T-helper 1 cell treated with Interleukin-12 subunit alpha and Interleukin-12 subunit beta and Interleukin-4 antibody, amounts not matched to agents 30 μg/mL and 1 μg/mL, for 36 hours (primary cell): ENCODE results near the gene COPRS.
"Not testable (repeated sequence)": the region's sequence is repeated elsewhere in the genome, so short reads cannot be mapped to it uniquely, and the experiment has no call there.

Source experiments
- H3K27ac Mint-ChIP-seq: one replicate; pipeline ENCODE4 v1.8.0; 2021; ENCODE audit warnings: mild to moderate bottlenecking, mixed read lengths
- H3K27me3 Mint-ChIP-seq: one replicate; pipeline ENCODE4 v1.8.0; 2021; ENCODE audit warnings: low read depth, mixed read lengths
- H3K36me3 Mint-ChIP-seq: one replicate; pipeline ENCODE4 v1.8.0; 2021; ENCODE audit warnings: low read depth, mixed read lengths
- H3K4me1 Mint-ChIP-seq: one replicate; pipeline ENCODE4 v1.8.0; 2021; ENCODE audit warnings: low read depth, mixed read lengths
- H3K4me3 Mint-ChIP-seq: one replicate; pipeline ENCODE4 v1.8.0; 2021; ENCODE audit warnings: mild to moderate bottlenecking, moderate library complexity, mixed read lengths
- H3K9me3 Mint-ChIP-seq: one replicate; pipeline ENCODE4 v1.8.0; 2021; ENCODE audit warnings: mixed read lengths

The COPRS gene

DNA sequence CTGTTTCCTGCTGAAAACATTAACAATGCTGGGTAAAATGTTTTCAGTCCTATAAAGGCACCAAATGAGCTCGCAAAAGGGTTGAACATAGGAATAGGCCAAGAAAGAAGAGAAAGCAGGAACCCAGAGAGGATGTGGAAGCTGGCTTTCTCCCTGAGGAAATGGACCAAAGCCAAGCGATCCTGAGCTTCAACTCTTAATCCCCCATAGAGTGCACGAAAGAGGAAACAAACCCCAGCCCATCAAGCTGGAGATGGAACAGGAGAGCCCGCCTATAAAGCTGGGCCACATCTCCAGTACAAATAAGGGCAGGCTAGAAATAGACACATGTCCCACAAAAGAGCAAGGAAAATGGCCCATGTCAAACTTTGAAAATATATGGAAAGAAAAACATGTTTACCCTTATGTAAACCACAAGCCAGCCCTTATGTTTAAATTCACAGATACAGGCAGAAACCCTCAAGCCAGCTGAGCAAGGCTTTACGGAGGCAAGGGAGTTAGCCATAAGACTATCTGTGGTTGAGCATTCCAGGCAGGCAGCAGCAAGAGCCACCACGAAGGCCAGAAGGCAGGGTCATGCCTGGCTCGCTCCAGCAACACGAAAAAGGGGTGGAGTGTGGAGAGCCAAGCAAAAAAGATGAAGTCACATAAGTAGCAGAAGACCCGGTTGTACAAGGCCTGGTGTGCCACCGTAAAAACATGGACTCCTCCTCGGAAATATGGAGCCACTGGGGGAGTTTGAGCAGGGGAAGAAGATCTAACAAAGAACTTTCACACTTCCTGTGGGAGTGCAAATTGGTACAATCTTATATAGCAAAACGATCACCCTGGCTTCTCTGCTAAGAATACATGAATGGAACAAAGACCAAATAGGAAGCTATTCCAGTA is 27.8 kb downstream of the COPRS start:
- Mint-ChIP-seq H3K9me3 (no peaks in the 10 kb centered on the region), H3K4me1 (peaks cover 4% of the 10 kb centered on the region), H3K36me3 (no peaks in the 10 kb centered on the region), H3K27ac (no peak overlapping the region), H3K4me3 (no peak overlapping the region), H3K27me3 (peaks cover 8% of the 10 kb centered on the region)

DNA sequence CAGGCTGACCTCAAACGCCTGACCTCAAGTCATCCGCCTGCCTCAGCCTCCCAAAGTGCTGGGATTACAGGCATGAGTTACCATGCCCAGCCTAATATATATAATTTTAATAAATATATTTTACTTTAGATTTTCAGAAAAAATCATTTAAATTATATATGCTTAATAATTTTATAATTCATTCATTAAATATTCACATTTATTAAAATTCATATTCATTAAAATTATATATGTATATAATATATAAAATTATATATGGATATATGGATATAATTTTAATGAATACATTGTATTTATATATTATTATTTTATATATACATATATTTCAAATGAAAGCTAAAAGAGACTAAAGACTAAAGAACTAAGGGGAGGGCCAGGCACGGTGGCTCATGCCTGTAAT is 29.4 kb downstream of the COPRS start:
- peaks cover 4% of the 10 kb centered on the region for H3K4me1 Mint-ChIP-seq
- no peaks in the 10 kb centered on the region for H3K9me3 Mint-ChIP-seq
- peaks cover 8% of the 10 kb centered on the region for H3K27me3 Mint-ChIP-seq
- H3K36me3 Mint-ChIP-seq, result no peaks in the 10 kb centered on the region
- no peak overlapping the region for H3K4me3 Mint-ChIP-seq
- no peak overlapping the region for H3K27ac Mint-ChIP-seq

DNA sequence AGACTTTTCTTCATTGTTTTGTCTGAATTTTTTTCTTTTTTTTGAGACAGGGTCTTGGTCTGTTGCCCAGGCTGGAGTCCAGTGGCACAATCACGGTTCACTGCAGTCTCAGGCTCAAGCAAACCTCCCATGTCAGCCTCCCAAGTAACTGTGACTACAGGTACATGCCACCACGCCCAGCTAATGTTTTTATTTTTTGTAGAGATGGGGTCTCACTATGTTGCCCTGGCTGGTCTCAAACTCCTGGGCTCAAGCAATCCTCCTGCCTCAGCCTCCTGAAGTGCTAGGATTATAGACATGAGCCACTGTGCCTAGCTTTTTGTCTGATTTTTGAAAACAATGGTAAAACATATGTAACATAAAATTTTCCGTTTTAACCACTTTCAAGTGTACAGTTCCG is 30.1 kb downstream of the COPRS start:
- not testable (repeated sequence) for H3K36me3 Mint-ChIP-seq, H3K4me3 Mint-ChIP-seq

DNA sequence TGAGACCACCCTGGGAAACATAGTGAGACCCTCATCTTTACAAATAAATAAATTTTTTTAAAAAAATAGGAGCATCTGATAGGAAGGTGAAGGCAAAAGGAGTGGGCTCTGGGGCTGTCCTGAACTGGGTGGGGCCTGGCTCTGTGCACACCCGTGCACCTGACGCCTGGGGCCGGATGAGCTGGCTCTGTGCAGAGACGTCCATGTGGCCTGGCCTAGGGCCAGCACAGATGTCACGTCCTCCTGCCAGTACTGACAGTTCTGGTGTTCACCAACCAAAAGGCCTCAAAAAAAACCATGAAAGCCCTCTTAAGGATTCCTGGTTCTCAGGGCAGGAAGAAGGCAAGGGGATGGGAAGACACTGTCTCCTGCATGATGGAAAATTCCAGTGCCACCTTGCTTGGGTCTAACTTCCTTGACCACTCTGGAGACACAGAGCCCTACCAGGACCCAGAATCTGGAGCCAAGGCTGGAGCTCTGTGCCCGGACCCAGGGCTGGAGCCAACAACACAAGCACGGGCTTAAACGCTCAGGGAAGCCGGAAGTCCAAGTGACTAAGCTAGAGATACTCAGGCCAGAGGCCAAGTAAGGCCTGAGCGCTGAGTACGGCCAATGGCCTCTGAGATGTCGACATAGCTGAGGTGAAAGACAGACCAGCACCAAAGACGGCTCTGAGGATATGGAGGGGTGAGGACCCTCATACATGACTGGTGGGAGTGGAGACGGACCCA is 32.9 kb downstream of the COPRS start:
- no peaks in the 10 kb centered on the region for H3K9me3 Mint-ChIP-seq
- peaks cover 4% of the 10 kb centered on the region for H3K27me3 Mint-ChIP-seq
- no peak overlapping the region for H3K4me3 Mint-ChIP-seq
- no peak overlapping the region for H3K27ac Mint-ChIP-seq
- no peaks in the 10 kb centered on the region for H3K4me1 Mint-ChIP-seq
- H3K36me3 Mint-ChIP-seq, result no peaks in the 10 kb centered on the region

More for the DNA sequence above, 30.1 kb downstream of the COPRS start:
- not testable (repeated sequence) for H3K9me3 Mint-ChIP-seq, H3K4me1 Mint-ChIP-seq, H3K27ac Mint-ChIP-seq, H3K27me3 Mint-ChIP-seq

DNA sequence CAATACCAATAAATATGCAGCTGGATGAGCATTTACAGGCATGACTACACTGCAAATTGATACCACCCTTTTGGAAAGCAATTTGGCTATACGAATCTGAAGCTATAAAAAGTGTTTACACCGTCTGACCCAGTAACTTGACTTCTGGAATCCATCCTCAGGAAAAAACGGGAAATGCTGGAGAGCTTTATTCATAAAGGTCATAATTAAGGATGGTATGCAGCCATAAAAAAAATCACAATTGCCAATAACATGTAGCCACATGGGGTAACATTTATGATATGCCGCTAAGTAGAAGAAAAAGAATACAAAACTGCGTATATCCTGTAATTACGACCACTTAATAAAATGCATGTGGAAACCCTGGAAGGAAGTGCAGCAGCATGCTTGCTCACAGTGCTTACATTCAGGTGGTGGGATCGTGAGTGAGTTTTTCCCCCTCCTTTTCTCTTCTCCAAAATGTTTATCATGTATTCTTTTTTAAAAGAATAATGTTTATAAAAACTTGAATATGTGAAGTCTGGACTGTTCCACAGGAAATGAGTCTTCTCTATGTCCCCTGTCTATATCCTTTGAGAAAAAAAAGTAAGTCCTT is 34.2 kb downstream of the COPRS start:
- no peak overlapping the region for H3K4me3 Mint-ChIP-seq
- no peak overlapping the region for H3K27ac Mint-ChIP-seq

DNA sequence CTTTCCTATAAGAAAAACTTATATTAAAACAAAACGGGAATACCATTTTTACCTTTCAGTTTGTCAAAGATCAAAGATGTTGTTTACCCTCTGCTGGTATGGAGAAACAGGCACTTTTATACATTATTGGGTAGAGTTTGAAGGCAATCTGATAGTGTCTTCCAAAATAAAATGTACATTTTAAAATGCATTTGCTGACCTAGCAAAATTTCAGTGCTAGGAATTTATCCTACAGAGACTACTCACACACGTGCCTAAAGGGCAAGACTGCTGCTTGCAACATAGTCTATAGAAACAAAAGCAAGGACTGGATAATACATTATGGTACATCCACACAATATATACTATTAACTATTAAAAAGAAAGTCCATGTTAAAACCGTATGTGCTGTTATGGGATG is 36.0 kb downstream of the COPRS start:
- no peak overlapping the region for H3K4me3 Mint-ChIP-seq
- no peaks in the 10 kb centered on the region for H3K36me3 Mint-ChIP-seq
- H3K27ac Mint-ChIP-seq, result no peak overlapping the region
- no peaks in the 10 kb centered on the region for H3K9me3 Mint-ChIP-seq
- peaks cover 4% of the 10 kb centered on the region for H3K27me3 Mint-ChIP-seq
- no peaks in the 10 kb centered on the region for H3K4me1 Mint-ChIP-seq

More for the DNA sequence above, 34.2 kb downstream of the COPRS start:
- peaks cover 4% of the 10 kb centered on the region for H3K27me3 Mint-ChIP-seq
- H3K9me3 Mint-ChIP-seq, result no peaks in the 10 kb centered on the region
- no peaks in the 10 kb centered on the region for H3K36me3 Mint-ChIP-seq
- H3K4me1 Mint-ChIP-seq, result no peaks in the 10 kb centered on the region

DNA sequence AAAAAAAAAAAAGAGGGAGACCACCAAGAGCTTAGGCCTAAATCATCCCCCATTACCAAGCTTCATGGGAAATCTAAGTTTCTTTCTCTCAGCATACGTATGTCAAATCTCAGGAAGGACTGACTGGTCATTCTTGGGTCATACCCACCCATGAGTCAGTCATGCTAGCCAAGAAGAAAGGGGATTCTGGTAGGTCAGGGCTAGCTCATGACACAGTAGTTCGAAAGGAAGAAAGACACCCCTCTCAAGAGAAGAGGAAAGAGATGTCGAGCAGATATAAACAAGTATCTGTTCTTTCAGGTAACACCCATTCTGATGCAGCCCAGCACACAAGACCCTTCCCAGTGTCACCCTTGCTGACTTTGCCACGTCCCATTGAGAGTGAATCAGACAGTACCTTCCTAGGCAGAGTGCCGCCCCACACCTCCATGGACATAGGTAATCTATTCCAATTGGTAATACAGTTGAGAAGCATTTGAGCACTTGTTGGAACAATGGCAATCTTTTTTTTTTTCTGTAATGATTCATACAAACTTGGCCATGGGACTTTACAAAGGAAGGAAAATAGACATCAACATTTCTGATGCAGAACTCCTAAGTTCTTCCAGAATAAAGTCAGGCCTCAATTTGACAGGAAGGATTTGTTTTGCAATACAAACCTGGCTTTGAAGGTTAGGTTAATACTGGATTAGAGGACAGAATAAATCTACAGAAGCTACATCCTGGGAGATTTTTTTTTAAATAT is 38.2 kb downstream of the COPRS start:
- no peak overlapping the region for H3K27ac Mint-ChIP-seq
- H3K4me1 Mint-ChIP-seq, result no peaks in the 10 kb centered on the region

DNA sequence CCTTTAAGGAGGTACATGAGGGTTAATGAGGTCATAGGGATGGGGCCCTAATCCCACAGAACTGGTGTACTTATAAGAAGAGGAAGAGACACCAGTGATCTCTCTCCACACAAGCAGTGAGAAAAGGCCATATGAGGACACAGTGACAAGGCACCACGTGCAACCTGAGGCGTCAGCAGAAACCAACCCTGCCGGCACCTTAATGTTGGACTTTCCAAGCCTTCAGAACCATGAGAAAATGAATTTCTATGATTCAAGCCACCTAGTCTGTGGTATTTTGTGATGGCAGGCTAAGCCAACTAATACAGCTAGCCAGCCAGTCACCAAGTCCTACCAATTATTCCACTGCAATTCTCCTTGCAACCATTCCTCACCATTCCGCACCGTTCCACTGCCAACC is 39.5 kb downstream of the COPRS start:
- H3K27me3 Mint-ChIP-seq, result no peaks in the 10 kb centered on the region
- no peaks in the 10 kb centered on the region for H3K4me1 Mint-ChIP-seq
- no peaks in the 10 kb centered on the region for H3K9me3 Mint-ChIP-seq
- no peak overlapping the region for H3K4me3 Mint-ChIP-seq
- H3K27ac Mint-ChIP-seq, result no peak overlapping the region
- no peaks in the 10 kb centered on the region for H3K36me3 Mint-ChIP-seq

More for the DNA sequence above, 38.2 kb downstream of the COPRS start:
- H3K27me3 Mint-ChIP-seq, result no peaks in the 10 kb centered on the region
- no peaks in the 10 kb centered on the region for H3K9me3 Mint-ChIP-seq
- no peak overlapping the region for H3K4me3 Mint-ChIP-seq
- no peaks in the 10 kb centered on the region for H3K36me3 Mint-ChIP-seq

DNA sequence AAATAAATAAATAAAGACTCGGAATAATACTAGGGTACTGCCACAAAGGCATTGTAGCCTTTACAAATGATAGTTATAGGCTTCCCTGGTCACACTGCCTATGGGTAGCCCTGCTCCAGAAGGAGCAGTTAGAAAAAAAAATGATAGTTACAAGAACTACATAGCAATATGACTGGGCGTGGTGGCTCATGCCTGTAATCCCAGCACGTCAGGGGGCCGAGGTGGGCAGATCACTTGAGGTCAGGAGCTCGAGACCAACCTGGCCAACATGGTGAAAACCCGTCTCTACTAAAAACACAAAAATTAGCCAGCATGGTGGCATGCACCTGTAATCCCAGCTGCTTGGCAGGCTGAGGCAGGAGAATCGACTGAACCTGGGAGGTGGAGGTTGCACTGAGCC is 40.2 kb downstream of the COPRS start:
- not testable (repeated sequence) for H3K27ac Mint-ChIP-seq, H3K4me3 Mint-ChIP-seq, H3K36me3 Mint-ChIP-seq, H3K9me3 Mint-ChIP-seq, H3K27me3 Mint-ChIP-seq, H3K4me1 Mint-ChIP-seq

DNA sequence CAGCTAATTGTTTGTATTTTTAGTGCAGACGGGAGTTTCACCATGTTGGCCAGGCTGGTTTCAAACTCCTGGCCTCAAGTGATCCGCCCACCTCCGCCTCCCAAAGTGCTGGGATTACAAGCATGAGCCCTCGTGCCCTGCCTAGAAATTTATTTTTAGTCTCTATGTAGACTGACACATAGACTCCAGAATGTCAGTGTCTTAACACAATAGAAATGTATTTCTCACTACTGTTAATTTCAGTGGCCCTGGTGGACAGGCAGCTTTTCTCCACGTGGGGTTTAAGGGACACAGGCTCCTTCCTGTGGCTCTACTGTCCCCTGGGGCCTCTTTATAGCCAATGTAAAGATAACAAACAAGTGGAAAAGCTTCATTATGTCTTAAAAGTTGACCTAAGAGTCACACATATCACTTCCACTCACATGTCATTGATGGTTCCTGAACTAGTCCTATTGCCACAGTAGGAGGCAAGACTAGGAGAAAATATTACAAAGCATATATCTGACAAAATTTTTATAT is 43.8 kb downstream of the COPRS start:
- Mint-ChIP-seq H3K36me3 (no peaks in the 10 kb centered on the region), H3K4me3 (no peak overlapping the region), H3K9me3 (no peaks in the 10 kb centered on the region), H3K4me1 (no peaks in the 10 kb centered on the region), H3K27ac (no peak overlapping the region), H3K27me3 (no peaks in the 10 kb centered on the region)

DNA sequence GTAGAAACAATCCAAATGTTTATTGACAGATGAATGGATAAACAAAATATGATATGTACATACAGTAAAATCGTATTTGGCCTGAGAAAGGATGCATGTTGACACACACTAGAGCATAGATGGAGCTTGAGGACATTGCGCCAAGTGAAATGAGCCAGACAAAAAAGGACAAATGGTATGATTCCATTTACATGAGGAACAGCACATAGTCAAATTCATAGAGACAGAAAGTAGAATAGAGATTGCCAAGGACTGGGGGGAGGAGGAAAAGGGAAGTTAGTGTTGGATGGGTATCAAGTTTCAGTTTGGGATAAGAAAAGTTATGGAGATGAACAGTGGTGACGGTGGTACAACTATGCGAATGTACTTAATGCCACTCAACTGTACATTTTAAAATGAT is 47.9 kb downstream of the COPRS start:
- H3K27ac Mint-ChIP-seq, result no peak overlapping the region
- H3K9me3 Mint-ChIP-seq, result no peaks in the 10 kb centered on the region
- no peaks in the 10 kb centered on the region for H3K36me3 Mint-ChIP-seq
- H3K27me3 Mint-ChIP-seq, result no peaks in the 10 kb centered on the region
- H3K4me3 Mint-ChIP-seq, result no peak overlapping the region
- H3K4me1 Mint-ChIP-seq, result no peaks in the 10 kb centered on the region

DNA sequence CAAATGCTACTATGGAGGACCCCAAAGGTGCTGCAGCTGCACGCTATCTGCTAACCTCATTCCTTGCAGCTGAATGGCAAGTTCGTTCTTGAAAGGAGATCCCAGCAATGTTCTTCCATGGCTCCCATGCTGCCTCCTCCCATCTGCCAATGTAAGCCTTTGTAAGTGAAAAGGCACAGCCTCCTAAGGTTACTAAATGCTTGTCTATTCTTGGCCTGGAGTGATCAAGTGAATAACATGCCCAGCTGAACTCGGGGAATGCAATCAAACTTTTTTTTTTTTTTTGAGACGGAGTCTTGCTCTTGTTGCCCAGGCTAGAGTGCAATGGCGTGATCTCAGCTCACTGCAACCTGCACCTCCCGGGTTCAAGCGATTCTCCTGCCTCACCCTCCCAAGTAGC is 49.2 kb downstream of the COPRS start:
- not testable (repeated sequence) for H3K27me3 Mint-ChIP-seq, H3K27ac Mint-ChIP-seq, H3K9me3 Mint-ChIP-seq, H3K4me1 Mint-ChIP-seq, H3K4me3 Mint-ChIP-seq, H3K36me3 Mint-ChIP-seq

DNA sequence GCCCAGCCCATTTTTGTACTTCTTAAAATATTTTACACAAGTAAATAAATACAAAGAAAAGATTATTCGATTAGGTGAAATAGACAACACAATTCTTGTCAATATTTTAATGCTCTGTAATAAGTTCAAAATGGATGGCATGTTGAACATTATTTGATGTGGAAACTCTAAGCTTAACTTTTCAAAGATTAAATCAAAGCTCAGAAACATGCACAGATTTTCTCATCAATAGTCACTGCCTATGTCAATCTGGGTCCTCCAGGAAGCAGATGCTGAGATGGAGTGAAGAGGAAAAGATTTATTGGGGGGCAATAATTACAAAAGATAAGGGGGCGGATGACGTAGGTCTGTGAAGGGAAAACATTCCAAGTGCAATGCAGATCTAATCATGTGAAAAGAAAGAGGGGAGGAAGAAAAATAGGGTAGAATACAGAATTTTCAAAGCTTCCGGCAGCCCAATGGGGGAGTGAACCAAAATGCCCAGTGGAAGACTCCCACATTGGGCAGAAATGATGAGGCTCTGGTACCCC is 50.5 kb downstream of the COPRS start:
- no peaks in the 10 kb centered on the region for H3K9me3 Mint-ChIP-seq
- H3K4me1 Mint-ChIP-seq, result no peaks in the 10 kb centered on the region
- no peak overlapping the region for H3K27ac Mint-ChIP-seq
- no peaks in the 10 kb centered on the region for H3K36me3 Mint-ChIP-seq
- H3K4me3 Mint-ChIP-seq, result no peak overlapping the region
- H3K27me3 Mint-ChIP-seq, result no peaks in the 10 kb centered on the region

DNA sequence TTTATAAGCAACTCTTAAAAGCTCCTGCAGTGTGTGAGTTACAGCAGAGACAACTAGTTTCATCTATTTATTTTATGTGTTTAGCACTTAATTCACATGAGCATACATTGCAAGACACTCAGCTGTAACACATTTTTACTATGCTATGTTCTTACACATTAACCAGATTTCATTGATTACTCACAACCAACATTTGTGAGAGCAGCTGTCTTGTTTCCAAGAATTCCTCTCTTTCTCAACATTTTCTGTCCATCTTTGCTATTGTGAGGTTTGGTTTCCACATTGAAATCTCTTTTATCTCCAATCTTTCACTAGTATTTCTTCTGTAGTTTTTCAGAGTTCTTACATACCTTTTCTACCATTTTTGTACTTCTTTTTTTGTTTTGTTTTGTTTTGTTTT is 51.2 kb downstream of the COPRS start:
- Mint-ChIP-seq H3K36me3 (no peaks in the 10 kb centered on the region), H3K27me3 (no peaks in the 10 kb centered on the region), H3K9me3 (no peaks in the 10 kb centered on the region), H3K4me1 (no peaks in the 10 kb centered on the region), H3K27ac (no peak overlapping the region), H3K4me3 (no peak overlapping the region)
